Hepatic stellate cell (primary cell): Measurements from ENCODE around the gene KCNS1.

ENCODE experiments used
- DNase-seq: peaks from one replicate; pipeline ENCODE4 v3.0.0; 2011; ENCODE audit warnings: low spot score

The KCNS1 gene

GRCh38 chr20:45047581-45048119, 53.3 kb downstream of the KCNS1 start:
- DNase-seq = no peak

- no peak for DNase-seq
Measured at GRCh38 chr20:45044601-45045000, 56.3 kb downstream of the KCNS1 start.

- DNase-seq = peak; percentile 43
Measured at GRCh38 chr20:45044084-45044573, 56.8 kb downstream of the KCNS1 start.

- DNase-seq = no peak
Measured at GRCh38 chr20:45042978-45043377, 57.9 kb downstream of the KCNS1 start.
